ENCODE measurements around the gene CISD1.
"Not testable (repeated sequence)": the region's sequence is repeated elsewhere in the genome, so short reads cannot be mapped to it uniquely, and the experiment has no call there.

The CISD1 gene

GRCh38 chr10:58268946-58269781, at the start of gene CISD1:
Gene CISD1, plus strand, starts transcription at chr10:58269162. Its CDS starts 112 bp downstream, at chr10:58269274.
- DNase-seq, result peak; percentile 89 to 98 (median 92)
- intact Hi-C loops (cut with DNase I), result no loop called here

GRCh38 chr10:58219875-58220274, 49.1 kb upstream of the CISD1 start:
- no peak for DNase-seq
- intact Hi-C loops (cut with DNase I), result no loop called here

- no peak for DNase-seq
- intact Hi-C loops (cut with DNase I), result no loop called here
These were observed 48.1 kb upstream of the CISD1 start for GRCh38 chr10:58220769-58221451.

GRCh38 chr10:58225654-58226053, 43.3 kb upstream of the CISD1 start:
- intact Hi-C loops (cut with DNase I), result no loop called here
- no peak for DNase-seq

- DNase-seq, result peak in 4 of 10 donors; percentile 4 to 86 (median 44)
- intact Hi-C loops (cut with DNase I), result not testable (repeated sequence)
These were observed 39.1 kb upstream of the CISD1 start for GRCh38 chr10:58229856-58230255.

- no peak for DNase-seq
- intact Hi-C loops (cut with DNase I), result no loop called here
These were observed 31.7 kb upstream of the CISD1 start for GRCh38 chr10:58237014-58237834.

- no peak for DNase-seq
- intact Hi-C loops (cut with DNase I), result no loop called here
These were observed 29.3 kb upstream of the CISD1 start for GRCh38 chr10:58239561-58240169.

- no peak for DNase-seq
- intact Hi-C loops (cut with DNase I), result no loop called here
These were observed 28.4 kb upstream of the CISD1 start for GRCh38 chr10:58240531-58240930.

- intact Hi-C loops (cut with DNase I), result no loop called here
These were observed 27.6 kb upstream of the CISD1 start for GRCh38 chr10:58241346-58241745.

GRCh38 chr10:58243269-58243668, 25.7 kb upstream of the CISD1 start:
- intact Hi-C loops (cut with DNase I), result no loop called here
- DNase-seq, result peak in 1 of 10 donors; percentile 70

More at GRCh38 chr10:58241346-58241745, 27.6 kb upstream of the CISD1 start:
- DNase-seq, result no peak

GRCh38 chr10:58243801-58244200, 25.2 kb upstream of the CISD1 start:
- DNase-seq, result peak in 1 of 10 donors; percentile 62
- intact Hi-C loops (cut with DNase I), result not testable (repeated sequence)

GRCh38 chr10:58244242-58244641, 24.7 kb upstream of the CISD1 start:
- intact Hi-C loops (cut with DNase I); DNase-seq: not testable (repeated sequence)

GRCh38 chr10:58244666-58245065, 24.3 kb upstream of the CISD1 start:
- DNase-seq; intact Hi-C loops (cut with DNase I): not testable (repeated sequence)

GRCh38 chr10:58253184-58253583, 15.8 kb upstream of the CISD1 start:
- intact Hi-C loops (cut with DNase I), result no loop called here
- DNase-seq, result no peak

- intact Hi-C loops (cut with DNase I), result no loop called here
These were observed 14.3 kb upstream of the CISD1 start for GRCh38 chr10:58254644-58255043.

GRCh38 chr10:58256013-58256780, 12.8 kb upstream of the CISD1 start:
- intact Hi-C loops (cut with DNase I), result not testable (repeated sequence)

More at GRCh38 chr10:58254644-58255043, 14.3 kb upstream of the CISD1 start:
- no peak for DNase-seq

GRCh38 chr10:58258977-58259692, 9.8 kb upstream of the CISD1 start:
- intact Hi-C loops (cut with DNase I), result no loop called here
- no peak for DNase-seq

More at GRCh38 chr10:58256013-58256780, 12.8 kb upstream of the CISD1 start:
- not testable (repeated sequence) for DNase-seq

GRCh38 chr10:58260334-58260733, 8.6 kb upstream of the CISD1 start:
- intact Hi-C loops (cut with DNase I), result no loop called here
- no peak for DNase-seq

- intact Hi-C loops (cut with DNase I), result no loop called here
- DNase-seq, result no peak
These were observed 6.2 kb upstream of the CISD1 start for GRCh38 chr10:58262766-58263165.

Data from posterior cingulate gyrus (tissue), 11 donors.